ENCODE results near the gene ANO4.

DNA sequence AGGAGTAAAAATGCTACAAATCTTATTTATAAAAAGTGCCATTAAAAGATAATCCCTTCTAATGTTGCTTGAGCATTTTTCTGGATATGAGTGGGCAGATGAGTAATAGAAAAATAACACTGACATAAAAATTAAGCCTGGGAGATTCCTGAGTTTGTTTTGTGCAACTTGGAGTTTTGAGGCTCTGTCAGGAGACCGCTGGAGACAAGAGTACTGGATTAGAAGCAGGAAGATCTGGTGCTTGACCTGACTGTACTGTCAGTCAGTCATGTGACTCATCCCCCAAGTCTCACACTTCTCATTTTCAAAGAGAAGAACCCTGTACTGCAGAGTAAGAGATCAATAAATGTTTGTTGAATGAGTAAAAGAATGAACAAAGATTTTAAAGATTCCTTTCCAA is 29.4 kb downstream of the ANO4 start:
- no peak for TF ChIP-seq POLR2A (IDR thresholded peaks at IDR 0.05)
- TF ChIP-seq, protein P1, sequence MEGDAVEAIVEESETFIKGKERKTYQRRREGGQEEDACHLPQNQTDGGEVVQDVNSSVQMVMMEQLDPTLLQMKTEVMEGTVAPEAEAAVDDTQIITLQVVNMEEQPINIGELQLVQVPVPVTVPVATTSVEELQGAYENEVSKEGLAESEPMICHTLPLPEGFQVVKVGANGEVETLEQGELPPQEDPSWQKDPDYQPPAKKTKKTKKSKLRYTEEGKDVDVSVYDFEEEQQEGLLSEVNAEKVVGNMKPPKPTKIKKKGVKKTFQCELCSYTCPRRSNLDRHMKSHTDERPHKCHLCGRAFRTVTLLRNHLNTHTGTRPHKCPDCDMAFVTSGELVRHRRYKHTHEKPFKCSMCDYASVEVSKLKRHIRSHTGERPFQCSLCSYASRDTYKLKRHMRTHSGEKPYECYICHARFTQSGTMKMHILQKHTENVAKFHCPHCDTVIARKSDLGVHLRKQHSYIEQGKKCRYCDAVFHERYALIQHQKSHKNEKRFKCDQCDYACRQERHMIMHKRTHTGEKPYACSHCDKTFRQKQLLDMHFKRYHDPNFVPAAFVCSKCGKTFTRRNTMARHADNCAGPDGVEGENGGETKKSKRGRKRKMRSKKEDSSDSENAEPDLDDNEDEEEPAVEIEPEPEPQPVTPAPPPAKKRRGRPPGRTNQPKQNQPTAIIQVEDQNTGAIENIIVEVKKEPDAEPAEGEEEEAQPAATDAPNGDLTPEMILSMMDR (IDR thresholded peaks at IDR 0.05): no peak

All from lower leg skin (tissue), 3 donors.